ENCODE data around the gene TLX3. TPM values are rescaled to one million over a fixed set of nuclear protein-coding genes. Genes with fewer than 3 reads are reported as not detected.

TLX3 gene
- total RNA-seq, 1 donor from 2014 or later: not detected

DNA sequence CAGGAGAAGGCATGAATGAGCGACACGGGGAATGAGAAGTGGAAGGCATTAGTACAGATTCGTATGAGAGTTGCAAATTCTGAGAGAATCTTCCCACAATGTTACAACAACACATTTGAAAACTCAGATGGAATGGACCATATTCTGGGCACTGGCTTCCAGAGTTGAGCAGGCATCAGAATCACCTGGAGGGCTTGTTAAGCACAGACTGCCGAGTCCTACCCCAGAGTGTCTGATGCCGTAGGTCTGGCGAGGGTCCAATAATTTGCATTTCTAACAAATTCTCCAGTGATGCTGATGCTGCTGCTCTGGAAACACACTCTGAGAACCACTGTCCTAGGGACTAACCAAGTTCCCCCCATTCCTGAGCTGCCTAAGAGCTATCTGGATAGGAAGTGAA, 2.9 kb upstream of the TLX3 start:
- Mint-ChIP-seq H3K4me3 (ENCODE audit: low read depth) (no peak overlapping the region), H3K27ac (no peak overlapping the region), H3K36me3 (ENCODE audit: insufficient read depth) (no peaks in the 10 kb centered on the region), H3K4me1 (ENCODE audit: low read depth) (peaks cover 2% of the 10 kb centered on the region), H3K27me3 (peaks cover 88% of the 10 kb centered on the region), H3K9me3 (ENCODE audit: low read depth) (no peaks in the 10 kb centered on the region)
- TF ChIP-seq CTCF (IDR thresholded peaks at IDR 0.05; ENCODE audit: unreplicated experiment): no peak
- no peak for DNase-seq (ENCODE audit: low spot score, unreplicated experiment)

DNA sequence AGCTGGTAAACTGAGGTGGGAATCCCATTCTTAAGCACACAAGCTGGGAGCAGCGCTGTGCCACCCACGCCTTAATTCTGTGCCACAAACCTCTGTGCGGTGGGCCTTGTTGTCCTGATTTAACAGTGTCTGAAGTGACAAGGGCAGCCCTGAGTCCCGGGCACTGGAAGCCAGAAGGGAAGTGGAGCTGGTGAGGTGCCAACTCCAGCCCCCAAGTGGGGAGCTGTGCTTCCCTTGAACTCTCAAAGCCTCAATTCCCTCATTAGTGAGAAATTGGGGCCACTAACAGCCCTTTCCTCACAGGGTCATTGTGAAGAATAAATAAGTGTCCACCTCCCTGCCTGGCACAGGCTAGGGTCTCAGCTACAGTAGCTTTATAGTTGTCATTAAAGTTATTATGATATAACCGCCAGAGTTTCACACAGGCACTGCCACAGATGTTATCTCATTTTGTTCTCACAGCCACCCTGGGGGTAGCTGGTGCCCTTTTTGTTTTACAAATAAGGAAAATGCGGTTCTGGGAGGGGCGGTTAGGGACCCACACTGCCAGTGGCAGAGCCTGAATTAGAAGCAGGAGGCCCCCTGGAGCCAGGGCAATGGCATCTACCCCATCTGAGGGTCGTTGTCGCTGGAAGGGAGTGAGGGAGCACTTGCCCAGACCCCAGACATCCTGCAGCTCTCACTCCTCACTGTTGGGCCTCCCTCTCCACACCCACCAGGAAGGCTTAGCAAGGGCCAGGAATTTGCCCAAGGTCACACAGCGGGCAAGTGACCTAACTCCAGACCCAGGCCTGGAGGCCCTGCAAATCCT, 2.1 kb upstream of the TLX3 start:
- Mint-ChIP-seq H3K9me3 (ENCODE audit: low read depth) (no peaks in the 10 kb centered on the region), H3K27ac (peak overlapping the region; percentile 8), H3K4me3 (ENCODE audit: low read depth) (no peak overlapping the region), H3K27me3 (peaks cover 86% of the 10 kb centered on the region), H3K4me1 (ENCODE audit: low read depth) (peaks cover 2% of the 10 kb centered on the region), H3K36me3 (ENCODE audit: insufficient read depth) (no peaks in the 10 kb centered on the region)
- no peak for DNase-seq (ENCODE audit: low spot score, unreplicated experiment)
- TF ChIP-seq CTCF (IDR thresholded peaks at IDR 0.05; ENCODE audit: unreplicated experiment): no peak

DNA sequence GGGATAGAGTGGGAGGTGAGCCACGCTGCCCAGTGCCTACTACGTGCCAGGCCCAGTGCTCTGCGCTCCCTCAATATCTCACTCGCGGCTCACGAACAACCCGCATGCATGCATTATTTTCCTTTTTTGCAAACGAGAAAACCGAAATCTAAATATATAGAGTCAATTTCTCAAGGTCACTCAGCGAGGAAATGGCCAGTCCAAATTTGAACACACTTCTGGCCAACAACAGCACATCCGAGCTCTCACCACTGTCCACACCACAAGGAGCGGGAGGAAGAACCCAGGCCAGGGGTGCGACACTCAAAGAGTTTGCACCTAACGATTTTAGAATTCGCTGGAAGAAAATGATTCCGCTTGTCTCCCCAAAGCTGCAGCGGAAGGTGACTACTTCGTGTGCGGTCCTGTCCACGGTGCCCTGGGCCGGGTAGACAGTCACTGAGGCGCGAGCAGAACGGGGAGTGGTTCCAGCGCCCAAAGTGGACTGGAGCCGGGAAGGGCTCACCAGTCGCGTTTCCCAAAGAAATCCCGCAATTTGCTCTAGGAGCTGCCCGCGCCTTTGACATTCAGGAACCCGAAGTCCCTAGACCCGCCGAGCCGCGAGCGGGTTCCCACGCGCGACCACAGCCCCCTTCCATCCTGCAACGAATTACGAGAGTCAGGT, 1.1 kb upstream of the TLX3 start:
- no peaks in the 10 kb centered on the region for H3K36me3 Mint-ChIP-seq (ENCODE audit: insufficient read depth)
- peak overlapping the region; percentile 26 for H3K4me3 Mint-ChIP-seq (ENCODE audit: low read depth)
- no peak for TF ChIP-seq CTCF (IDR thresholded peaks at IDR 0.05; ENCODE audit: unreplicated experiment)
- DNase-seq (ENCODE audit: low spot score, unreplicated experiment): no peak
- H3K4me1 Mint-ChIP-seq (ENCODE audit: low read depth): peaks cover 3% of the 10 kb centered on the region
- H3K9me3 Mint-ChIP-seq (ENCODE audit: low read depth): no peaks in the 10 kb centered on the region
- peak overlapping the region; percentile 74 for H3K27ac Mint-ChIP-seq
- H3K27me3 Mint-ChIP-seq: peaks cover 82% of the 10 kb centered on the region

DNA sequence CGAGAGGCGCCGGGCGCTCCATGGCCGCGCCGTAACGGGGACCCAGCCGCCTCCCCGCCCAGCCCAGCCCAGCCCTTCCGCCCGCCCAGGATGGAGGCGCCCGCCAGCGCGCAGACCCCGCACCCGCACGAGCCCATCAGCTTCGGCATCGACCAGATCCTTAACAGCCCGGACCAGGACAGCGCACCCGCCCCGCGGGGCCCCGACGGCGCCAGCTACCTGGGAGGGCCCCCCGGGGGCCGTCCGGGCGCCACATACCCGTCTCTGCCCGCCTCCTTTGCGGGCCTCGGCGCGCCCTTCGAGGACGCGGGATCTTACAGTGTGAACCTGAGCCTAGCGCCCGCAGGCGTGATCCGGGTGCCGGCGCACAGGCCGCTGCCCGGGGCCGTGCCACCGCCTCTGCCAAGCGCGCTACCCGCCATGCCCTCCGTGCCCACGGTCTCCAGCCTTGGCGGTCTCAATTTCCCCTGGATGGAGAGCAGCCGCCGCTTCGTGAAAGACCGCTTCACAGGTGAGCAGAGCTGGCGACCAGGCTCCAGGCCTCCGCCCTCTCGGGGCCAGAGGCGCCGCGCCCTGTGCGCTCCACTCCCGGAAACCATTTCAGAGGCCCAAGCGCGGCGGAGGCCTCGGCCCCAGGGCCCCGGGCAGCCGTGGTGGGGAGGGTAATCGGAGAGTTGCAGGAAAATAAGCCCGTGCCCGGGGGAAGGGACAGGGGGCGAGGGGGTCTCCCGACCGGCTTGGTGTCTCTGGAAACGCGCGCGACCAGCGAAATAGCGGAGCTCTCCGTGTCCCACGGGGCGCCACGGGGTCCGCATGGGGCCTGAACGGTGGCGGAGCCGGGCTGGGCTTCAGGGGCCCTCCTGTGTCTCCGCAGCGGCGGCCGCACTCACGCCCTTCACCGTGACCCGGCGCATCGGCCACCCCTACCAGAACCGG, 496 bp downstream of the TLX3 start:
- Mint-ChIP-seq H3K27ac (no peak overlapping the region), H3K4me3 (ENCODE audit: low read depth) (no peak overlapping the region), H3K9me3 (ENCODE audit: low read depth) (no peaks in the 10 kb centered on the region), H3K4me1 (ENCODE audit: low read depth) (peaks cover 4% of the 10 kb centered on the region), H3K27me3 (peaks cover 82% of the 10 kb centered on the region), H3K36me3 (ENCODE audit: insufficient read depth) (no peaks in the 10 kb centered on the region)
- TF ChIP-seq CTCF (IDR thresholded peaks at IDR 0.05; ENCODE audit: unreplicated experiment): no peak
- DNase-seq (ENCODE audit: low spot score, unreplicated experiment): no peak
